HG02884 (cell line): ENCODE measurements around the gene OBSCN.
"Not testable (repeated sequence)": the region's sequence is repeated elsewhere in the genome, so short reads cannot be mapped to it uniquely, and the experiment has no call there.

Source experiments
- ATAC-seq: cut with Tn5 transposase; IDR thresholded peaks from one replicate; pipeline ENCODE4 v1.9.1; 2021; ENCODE audit warnings: mild to moderate bottlenecking, moderate library complexity; ENCODE audit not compliant: unreplicated experiment

The OBSCN gene

GRCh38 chr1:228252476-228252875, 44.6 kb downstream of the OBSCN start:
- ATAC-seq, result not testable (repeated sequence)

DNA sequence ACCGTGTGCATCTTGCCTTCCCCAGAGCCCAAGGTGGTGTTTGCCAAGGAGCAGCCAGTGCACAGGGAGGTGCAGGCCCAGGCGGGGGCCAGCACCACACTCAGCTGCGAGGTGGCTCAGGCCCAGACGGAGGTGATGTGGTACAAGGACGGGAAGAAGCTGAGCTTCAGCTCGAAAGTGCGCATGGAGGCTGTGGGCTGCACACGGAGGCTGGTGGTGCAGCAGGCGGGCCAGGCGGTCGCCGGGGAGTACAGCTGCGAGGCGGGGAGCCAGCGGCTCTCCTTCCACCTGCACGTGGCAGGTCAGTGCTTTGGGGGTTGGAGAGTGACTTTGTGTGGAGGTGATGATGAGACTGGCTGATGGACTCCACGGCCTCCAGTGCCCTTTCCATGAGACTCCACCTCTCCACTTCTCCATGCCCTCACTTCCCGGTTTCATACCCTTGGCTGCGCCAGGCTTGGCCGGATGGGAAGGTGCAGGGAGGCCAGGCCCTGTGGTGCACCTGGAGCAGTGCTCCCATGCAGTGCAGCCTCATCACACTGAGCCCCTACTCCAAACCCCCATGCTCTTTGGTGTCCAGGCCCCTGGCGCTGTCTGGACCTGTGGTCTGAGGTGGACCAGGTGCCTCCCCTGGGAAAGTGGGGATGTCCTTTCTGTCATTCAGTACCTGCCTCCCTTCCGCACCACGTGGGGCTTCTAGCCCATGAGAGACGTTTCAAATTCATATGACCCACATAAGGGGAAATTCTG, 49.0 kb downstream of the OBSCN start:
- ATAC-seq, result no peak

GRCh38 chr1:228258486-228258885, 50.6 kb downstream of the OBSCN start:
- no peak for ATAC-seq

DNA sequence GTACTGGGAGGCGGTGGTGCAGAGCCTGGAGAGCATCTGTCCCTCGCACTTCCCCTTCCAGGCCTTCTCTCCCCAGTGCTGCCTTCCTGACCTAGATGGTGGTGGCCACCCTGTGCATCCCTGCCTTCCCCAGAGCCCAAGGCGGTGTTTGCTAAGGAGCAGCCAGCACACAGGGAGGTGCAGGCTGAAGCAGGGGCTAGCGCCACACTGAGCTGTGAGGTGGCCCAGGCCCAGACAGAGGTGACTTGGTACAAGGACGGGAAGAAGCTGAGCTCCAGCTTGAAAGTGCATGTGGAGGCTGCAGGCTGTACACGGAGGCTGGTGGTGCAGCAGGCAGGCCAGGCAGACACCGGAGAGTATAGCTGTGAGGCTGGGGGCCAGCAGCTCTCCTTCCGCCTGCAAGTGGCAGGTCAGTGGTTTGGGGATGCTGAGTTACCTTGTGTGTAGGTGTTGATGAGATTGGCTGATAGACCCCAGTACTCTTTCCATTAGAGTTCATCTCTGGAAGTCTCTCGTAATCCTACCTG, 51.6 kb downstream of the OBSCN start:
- no peak for ATAC-seq

- ATAC-seq, result no peak
These were observed 52.1 kb downstream of the OBSCN start for GRCh38 chr1:228259951-228260350.

- ATAC-seq, result no peak
These were observed 53.9 kb downstream of the OBSCN start for GRCh38 chr1:228261706-228262105.

DNA sequence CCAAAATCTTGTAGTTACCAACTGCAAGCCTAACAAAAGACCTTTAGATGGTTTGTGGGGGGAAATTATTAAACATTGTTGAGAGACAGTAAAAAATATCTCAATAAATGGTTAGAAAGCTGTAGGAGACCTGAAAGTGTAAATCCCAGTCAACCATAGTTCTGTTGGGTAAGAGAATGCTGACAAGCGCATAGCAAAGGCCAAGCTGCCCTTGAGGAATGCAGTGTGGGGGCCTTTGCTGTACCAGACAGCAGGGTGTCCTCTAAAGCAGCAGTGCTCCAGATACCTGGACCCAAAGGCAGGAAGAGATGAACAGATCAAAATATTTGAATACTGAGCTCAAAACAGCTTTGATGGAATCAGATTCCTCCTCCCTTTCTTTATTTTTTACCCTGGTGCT, 54.6 kb downstream of the OBSCN start:
- no peak for ATAC-seq

- ATAC-seq, result no peak
These were observed 55.8 kb downstream of the OBSCN start for GRCh38 chr1:228263636-228264035.

GRCh38 chr1:228264090-228264829, 56.4 kb downstream of the OBSCN start:
- no peak for ATAC-seq

DNA sequence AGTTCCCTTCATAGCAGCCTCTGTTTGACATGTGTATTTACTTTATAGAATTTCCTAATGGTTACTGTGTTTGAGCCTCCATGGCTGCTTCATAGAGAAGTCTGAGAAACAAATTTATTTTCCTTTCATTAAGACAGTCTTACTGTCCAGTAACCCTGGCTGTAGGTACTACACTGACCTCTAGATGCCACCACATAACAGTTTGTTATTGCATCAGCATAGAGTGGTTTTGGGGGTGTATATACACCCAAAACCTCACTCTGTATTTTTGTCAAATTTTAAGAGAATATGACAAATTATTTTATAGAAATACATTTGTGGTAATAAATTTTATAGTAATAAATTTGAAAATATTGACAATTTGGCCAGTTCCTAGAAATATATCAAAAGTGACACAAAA, 57.3 kb downstream of the OBSCN start:
- ATAC-seq, result no peak

DNA sequence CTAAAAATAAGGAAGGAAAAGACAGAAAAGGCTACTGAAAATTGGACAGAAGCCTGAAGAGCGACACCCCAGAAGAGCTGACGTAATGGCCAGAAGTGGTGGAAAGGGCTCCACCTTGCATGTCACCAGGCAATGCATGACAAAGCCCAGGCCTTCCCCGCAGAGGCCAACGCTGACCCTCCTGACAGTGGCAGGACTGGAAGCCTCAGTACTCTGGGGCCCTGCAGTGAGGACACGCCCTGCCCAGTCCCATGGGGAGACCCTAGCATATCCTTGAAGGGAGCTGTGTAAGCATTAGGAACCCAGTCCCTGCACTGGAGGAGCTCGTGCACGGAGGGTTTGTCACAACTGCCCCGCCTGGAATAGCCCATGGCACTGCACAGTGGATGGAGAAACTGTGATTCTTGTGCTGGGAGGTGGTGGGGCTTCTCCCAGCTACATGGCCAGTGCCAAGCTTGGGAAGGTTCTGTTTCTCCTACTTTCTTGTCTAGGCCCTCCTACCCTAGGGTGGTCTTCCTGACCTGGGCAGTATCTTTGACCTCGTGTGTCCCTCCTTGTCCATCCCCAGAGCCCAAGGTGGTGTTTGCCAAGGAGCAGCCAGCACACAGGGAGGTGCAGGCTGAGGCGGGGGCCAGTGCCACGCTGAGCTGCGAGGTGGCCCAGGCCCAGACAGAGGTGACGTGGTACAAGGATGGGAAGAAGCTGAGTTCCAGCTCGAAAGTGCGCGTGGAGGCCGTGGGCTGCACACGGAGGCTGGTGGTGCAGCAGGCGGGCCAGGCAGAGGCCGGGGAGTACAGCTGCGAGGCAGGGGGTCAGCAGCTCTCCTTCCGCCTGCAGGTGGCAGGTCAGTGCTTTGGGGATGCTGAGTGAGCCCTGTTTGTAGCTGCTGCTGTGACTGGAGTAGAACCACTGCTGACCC, 60.4 kb downstream of the OBSCN start:
- ATAC-seq, result no peak

- no peak for ATAC-seq
These were observed 61.0 kb downstream of the OBSCN start for GRCh38 chr1:228268881-228269265.

GRCh38 chr1:228269431-228269830, 61.6 kb downstream of the OBSCN start:
- ATAC-seq, result not testable (repeated sequence)

- ATAC-seq, result no peak
These were observed 62.2 kb downstream of the OBSCN start for GRCh38 chr1:228270032-228270431.

GRCh38 chr1:228271701-228272251, 63.9 kb downstream of the OBSCN start:
- no peak for ATAC-seq

DNA sequence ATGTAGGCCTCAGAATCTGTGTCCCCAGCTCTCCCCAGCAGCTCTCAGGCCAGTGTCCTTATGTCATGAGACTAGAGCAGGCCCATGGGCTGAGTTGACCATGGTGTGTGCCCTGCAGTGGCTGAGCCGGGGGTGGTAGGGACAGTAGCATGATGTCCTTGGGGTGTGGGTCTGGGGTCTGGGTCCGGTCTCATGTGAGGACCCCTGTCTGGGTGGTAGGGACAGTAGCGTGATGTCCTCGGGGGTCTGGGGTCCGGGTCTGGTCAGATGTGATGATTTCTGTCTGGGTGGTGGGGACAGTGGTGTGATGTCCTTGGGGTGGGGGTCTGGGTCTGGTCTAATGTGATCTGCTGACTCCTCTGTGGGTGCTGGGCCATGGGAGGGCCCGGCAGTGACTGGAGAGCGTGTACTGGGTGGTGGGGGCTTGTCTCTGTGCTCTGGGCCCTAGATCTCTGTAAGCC, 64.5 kb downstream of the OBSCN start:
- ATAC-seq, result no peak

DNA sequence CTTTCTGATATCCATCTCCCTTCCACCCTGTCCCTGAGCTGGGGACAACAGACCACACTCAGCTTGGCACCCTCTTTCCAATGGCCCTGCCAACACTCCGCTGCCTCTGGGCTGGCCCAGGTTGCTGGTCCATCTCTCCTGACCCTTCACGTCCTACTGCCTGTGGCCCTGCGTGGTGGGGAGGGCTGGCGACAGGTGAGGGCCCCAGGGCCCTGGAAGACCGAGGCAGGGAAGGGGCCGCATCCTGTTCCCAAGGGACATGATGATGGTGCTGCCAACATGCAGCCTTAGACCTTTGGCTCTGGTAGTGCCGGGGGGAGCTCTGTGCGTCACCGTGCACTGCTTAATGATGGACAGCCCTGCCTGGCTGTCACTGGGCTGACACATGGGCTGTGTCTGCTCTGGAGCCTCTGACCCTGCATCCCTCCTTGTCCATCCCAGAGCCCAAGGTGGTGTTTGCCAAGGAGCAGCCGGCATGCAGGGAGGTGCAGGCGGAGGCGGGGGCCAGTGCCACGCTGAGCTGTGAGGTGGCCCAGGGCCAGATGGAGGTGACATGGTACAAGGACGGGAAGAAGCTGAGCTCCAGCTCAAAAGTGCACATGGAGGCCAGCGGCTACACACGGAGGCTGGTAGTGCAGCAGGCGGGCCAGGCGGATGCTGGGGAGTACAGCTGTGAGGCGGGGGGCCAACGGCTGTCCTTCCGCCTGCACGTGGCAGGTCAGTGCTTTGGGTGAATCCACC, 65.2 kb downstream of the OBSCN start:
- ATAC-seq, result no peak

DNA sequence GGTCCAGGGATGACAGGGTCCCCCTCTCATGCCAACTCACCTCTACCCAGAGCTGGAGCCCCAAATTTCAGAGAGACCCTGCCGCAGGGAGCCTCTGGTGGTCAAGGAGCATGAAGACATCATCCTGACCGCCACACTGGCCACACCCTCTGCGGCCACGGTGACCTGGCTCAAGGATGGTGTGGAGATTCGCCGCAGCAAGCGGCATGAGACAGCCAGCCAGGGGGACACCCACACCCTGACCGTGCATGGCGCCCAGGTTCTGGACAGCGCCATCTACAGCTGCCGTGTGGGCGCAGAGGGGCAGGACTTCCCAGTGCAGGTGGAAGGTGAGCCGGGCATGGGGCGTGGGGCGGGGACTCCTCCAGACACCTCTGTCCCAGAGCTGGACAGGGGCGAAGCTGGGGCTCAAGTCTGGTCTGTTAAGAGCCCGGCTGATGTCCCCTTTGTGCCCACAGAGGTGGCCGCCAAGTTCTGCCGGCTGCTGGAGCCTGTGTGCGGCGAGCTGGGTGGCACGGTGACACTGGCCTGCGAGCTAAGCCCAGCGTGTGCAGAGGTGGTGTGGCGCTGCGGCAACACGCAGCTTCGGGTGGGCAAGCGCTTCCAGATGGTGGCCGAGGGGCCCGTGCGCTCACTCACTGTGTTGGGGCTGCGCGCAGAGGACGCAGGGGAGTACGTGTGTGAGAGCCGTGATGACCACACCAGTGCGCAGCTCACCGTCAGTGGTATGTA, 66.0 kb downstream of the OBSCN start:
- ATAC-seq, result no peak

GRCh38 chr1:228274452-228275178, 66.8 kb downstream of the OBSCN start:
- no peak for ATAC-seq
